HCT116 (cell line): ENCODE data around the gene MAGOHB. TPM values are rescaled to one million over a fixed set of nuclear protein-coding genes. Genes with fewer than 3 reads are reported as not detected.

Experiments used
- ATAC-seq: fragments of 200-7000 bp; cut with Tn5 transposase; 2 replicates; pipeline ENCODE4 v1.9.1; 2020; ENCODE audit warnings: mild to moderate bottlenecking, moderate library complexity
- BruUV-seq: library from RNA; stranded (reverse); fragments of 400-500 nt; replicated peaks from 2 replicates; lab custom pipeline; 2021; lab: Mats Ljungman, UMichigan
- CTCF ChIA-PET: fragments of 300-600 bp; sonication (Branson Sonifier 250); formaldehyde crosslinking; loops from one replicate; lab custom pipeline; 2021; ENCODE audit warnings: antibody characterized with exemption; lab: Charles Lee
- POLR2A ChIA-PET: fragments of 300-600, 350-600 bp; sonication (Branson Sonifier 250); formaldehyde crosslinking; loops from one replicate; lab custom pipeline; 2021; ENCODE audit warnings: antibody characterized with exemption; lab: Charles Lee
- RAD21 ChIA-PET, 2 experiments: fragments of 300-600 bp; sonication (Branson Sonifier 250); formaldehyde crosslinking; loops; one replicate each; lab custom pipeline; 2023; ENCODE audit warnings: low total read pairs in 2 of 2; ENCODE audit not compliant: uncharacterized antibody in 2 of 2, unreplicated experiment in 2 of 2, low non-redundant PET in 1 of 2; lab: Charles Lee
- DNase-seq: peaks from one replicate; pipeline ENCODE4 v3.0.0-alpha.2; 2010; ENCODE audit warnings: low read depth, low spot score
- H2AFZ ChIP-seq: fragments of 200-600 bp; shearing (Covaris generic), sonication (generic); 2 replicates; pipeline ENCODE4 v1.6.1; 2017; ENCODE audit warnings: low read depth, mixed run types, mixed read lengths, antibody characterized with exemption, low read length; ENCODE audit not compliant: poor library complexity, severe bottlenecking
- H3K27ac ChIP-seq: 2 replicates; pipeline ENCODE4 v1.5.1; 2012; ENCODE audit warnings: low read depth, low read length
- H3K27me3 ChIP-seq: fragments of 200-600 bp; sonication (generic); 2 replicates; pipeline ENCODE4 v1.6.1; 2016; ENCODE audit warnings: mixed run types, low read length, mixed read lengths; ENCODE audit not compliant: insufficient read depth
- H3K36me3 ChIP-seq, 2 experiments: fragments of 200-500 bp in 1 of 2; fragments of 200-600 bp in 1 of 2; sonication (Bioruptor generic) in 1 of 2; sonication (generic) in 1 of 2; 2 replicates each; pipeline versions ENCODE4 v1.5.1 to v1.6.1; 2014 to 2016; ENCODE audit warnings: low read length in 2 of 2, inconsistent platforms in 1 of 2, mixed read lengths in 1 of 2, mixed run types in 1 of 2; ENCODE audit not compliant: insufficient read depth in 2 of 2, control insufficient read depth in 1 of 2
- H3K4me1 ChIP-seq, 2 experiments: fragments of 200-600 bp in 1 of 2; sonication (generic) in 1 of 2; 2 replicates each; pipeline versions ENCODE4 v1.5.1 to v1.6.1; 2012 to 2017; ENCODE audit warnings: low read length in 2 of 2, inconsistent platforms in 1 of 2, mild to moderate bottlenecking in 1 of 2, mixed read lengths in 1 of 2, mixed run types in 1 of 2, moderate library complexity in 1 of 2; ENCODE audit not compliant: insufficient read depth in 2 of 2, control insufficient read depth in 1 of 2
- H3K4me2 ChIP-seq: fragments of 200-600 bp; sonication (generic); 2 replicates; pipeline ENCODE4 v1.6.1; 2017; ENCODE audit warnings: mixed run types, low read length, mixed read lengths
- H3K4me3 ChIP-seq, 2 experiments: fragments of 200-600 bp in 1 of 2; sonication (generic) in 1 of 2; replicated peaks in 1 of 2; 2 replicates each; pipeline ENCODE4 v1.5.1; 2011 to 2016; ENCODE audit warnings: low read length in 2 of 2, control low read depth in 1 of 2, low read depth in 1 of 2, mild to moderate bottlenecking in 1 of 2, mixed read lengths in 1 of 2, mixed run types in 1 of 2
- H3K79me2 ChIP-seq: fragments of 200-600 bp; sonication (generic); 2 replicates; pipeline ENCODE4 v1.6.1; 2017; ENCODE audit warnings: mild to moderate bottlenecking, mixed run types, low read length, moderate library complexity, mixed read lengths; ENCODE audit not compliant: insufficient read depth
- H3K9ac ChIP-seq: fragments of 200-600 bp; sonication (generic); 2 replicates; pipeline ENCODE4 v1.6.1; 2016; ENCODE audit warnings: low read length, mixed read lengths
- H3K9me2 ChIP-seq: fragments of 200-600 bp; sonication (generic), shearing (Covaris generic); 2 replicates; pipeline ENCODE4 v1.6.1; 2017; ENCODE audit warnings: mixed run types, mild to moderate bottlenecking, moderate library complexity; ENCODE audit not compliant: insufficient read depth
- H3K9me3 ChIP-seq, 2 experiments: fragments of 200-500 bp in 1 of 2; fragments of 200-600 bp in 1 of 2; sonication (Bioruptor generic) in 1 of 2; sonication (generic) in 1 of 2; 2 replicates each; pipeline ENCODE4 v1.6.1; 2014 to 2017; ENCODE audit warnings: low read length in 2 of 2, mixed read lengths in 2 of 2, inconsistent platforms in 1 of 2, low read depth in 1 of 2, mild to moderate bottlenecking in 1 of 2, mixed run types in 1 of 2, moderate library complexity in 1 of 2; ENCODE audit not compliant: control insufficient read depth in 1 of 2, insufficient read depth in 1 of 2
- H4K20me1 ChIP-seq: fragments of 200-600 bp; sonication (generic), shearing (Covaris generic); 2 replicates; pipeline ENCODE4 v1.6.1; 2017; ENCODE audit warnings: mixed run types, mild to moderate bottlenecking, moderate library complexity; ENCODE audit not compliant: insufficient read depth
- CEBPB ChIP-seq: IDR thresholded peaks from 2 replicates; pipeline ENCODE4 v1.6.1; 2012; ENCODE audit warnings: low read depth
- ELF1 ChIP-seq: IDR thresholded peaks from 2 replicates; pipeline ENCODE4 v1.6.1; 2012; ENCODE audit warnings: low read depth, borderline replicate concordance
- EZH2 ChIP-seq: fragments of 200-600 bp; sonication (generic); IDR thresholded peaks from 2 replicates; pipeline ENCODE4 v1.6.1; 2017; ENCODE audit warnings: antibody characterized with exemption, mixed run types
- FOSL1 ChIP-seq: IDR thresholded peaks from 2 replicates; pipeline ENCODE4 v1.6.1; 2012; ENCODE audit warnings: low read depth
- JUND ChIP-seq: IDR thresholded peaks from 2 replicates; pipeline ENCODE4 v1.6.1; 2012
- MAX ChIP-seq: IDR thresholded peaks from 2 replicates; pipeline ENCODE4 v1.6.1; 2012
- POLR2A ChIP-seq: IDR thresholded peaks from 2 replicates; pipeline ENCODE4 v1.7.0; 2011; ENCODE audit warnings: borderline replicate concordance; ENCODE audit not compliant: insufficient read depth, insufficient read length; ENCODE audit errors: extremely low read depth
- RAD21 ChIP-seq: IDR thresholded peaks from 2 replicates; pipeline ENCODE4 v1.6.1; 2012; ENCODE audit warnings: low read depth, mild to moderate bottlenecking
- REST ChIP-seq: IDR thresholded peaks from 2 replicates; pipeline ENCODE4 v1.6.1; 2012; ENCODE audit warnings: low read depth
- SIN3A ChIP-seq: IDR thresholded peaks from 2 replicates; pipeline ENCODE4 v1.6.1; 2012; ENCODE audit warnings: low read depth
- SP1 ChIP-seq: IDR thresholded peaks from 2 replicates; pipeline ENCODE4 v1.6.1; 2012; ENCODE audit warnings: low read depth
- SRF ChIP-seq: IDR thresholded peaks from 2 replicates; pipeline ENCODE4 v1.6.1; 2012; ENCODE audit warnings: low read depth
- TCF7L2 ChIP-seq: IDR thresholded peaks from 2 replicates; pipeline ENCODE4 v1.7.0; 2011; ENCODE audit warnings: borderline replicate concordance, inconsistent platforms; ENCODE audit not compliant: insufficient read depth, insufficient read length; ENCODE audit errors: extremely low read depth
- YY1 ChIP-seq: IDR thresholded peaks from 2 replicates; pipeline ENCODE4 v1.6.1; 2011; ENCODE audit warnings: low read length, low read depth, moderate library complexity, mild to moderate bottlenecking; ENCODE audit not compliant: insufficient replicate concordance; ENCODE audit errors: extremely low read depth
- ZBTB33 ChIP-seq: IDR thresholded peaks from 2 replicates; pipeline ENCODE4 v1.6.1; 2011; ENCODE audit warnings: mild to moderate bottlenecking, low read length, moderate library complexity; ENCODE audit not compliant: insufficient replicate concordance; ENCODE audit errors: extremely low read depth
- ZFX ChIP-seq: fragments of 450-650 bp; IDR thresholded peaks from 2 replicates; pipeline ENCODE4 v1.6.1; 2017
- ZNF274 ChIP-seq: fragments of 200-500 bp; sonication (Bioruptor generic); IDR thresholded peaks from 2 replicates; pipeline ENCODE4 v1.6.1; 2014; ENCODE audit warnings: mild to moderate bottlenecking, low read depth, low read length, inconsistent platforms
- intact Hi-C: fragments of 100-400 bp; cut with micrococcal nuclease; formaldehyde crosslinking; loops from 2 replicates; pipeline ENCODE4 v1.10.0; 2022
- total RNA-seq: library from RNA; stranded (reverse); gene quantifications from one replicate; pipeline ENCODE4 v1.2.1, GENCODE V29; 2021; ENCODE audit not compliant: unreplicated experiment

MAGOHB gene
- total RNA-seq, 1 experiment from 2014 or later: 55.8 TPM

- Histone ChIP-seq H3K9ac (no peak overlapping the region), H3K9me2 (no peaks in the 10 kb centered on the region), H3K36me3 (no peaks in the 10 kb centered on the region), H4K20me1 (no peaks in the 10 kb centered on the region), H3K4me2 (no peak overlapping the region), H3K4me1 (no peaks in the 10 kb centered on the region), H3K9me3 (no peaks in the 10 kb centered on the region), H3K4me3 (no peak overlapping the region), H2AFZ (no peak overlapping the region), H3K27ac (no peak overlapping the region), H3K27me3 (no peaks in the 10 kb centered on the region), H3K79me2 (no peaks in the 10 kb centered on the region)
- DNase-seq (no peak), ATAC-seq (no peak)
- RAD21 ChIA-PET: no interaction called here
- intact Hi-C loops: no loop called here
- CTCF ChIA-PET: no interaction called here
- BruUV-seq: no TSS peak
- no peak for TF ChIP-seq JUND
- TF ChIP-seq RAD21: no peak
- TF ChIP-seq EZH2: no peak
- TF ChIP-seq SP1: no peak
- no peak for TF ChIP-seq SRF
- TF ChIP-seq TCF7L2: no peak
- TF ChIP-seq POLR2A: no peak
- TF ChIP-seq CEBPB: no peak
- TF ChIP-seq SIN3A: no peak
- no peak for TF ChIP-seq FOSL1
- TF ChIP-seq ZBTB33: no peak
- no peak for TF ChIP-seq ELF1
- TF ChIP-seq ZFX: no peak
- TF ChIP-seq REST: no peak
- no peak for TF ChIP-seq MAX
- TF ChIP-seq YY1: no peak
- no peak for TF ChIP-seq ZNF274
- POLR2A ChIA-PET: no interaction called here
These were observed 42.3 kb downstream of the MAGOHB start for GRCh38 chr12:10571141-10571540.
